NCI-H1105 treated with DMSO at 0.1 percent for 48 hours (cell line): ENCODE results near the gene CC2D2A.

Experiments
- DNase-seq: peaks from one replicate; lab custom pipeline; 2025; lab: John Stamatoyannopoulos, UW

CC2D2A gene

DNA sequence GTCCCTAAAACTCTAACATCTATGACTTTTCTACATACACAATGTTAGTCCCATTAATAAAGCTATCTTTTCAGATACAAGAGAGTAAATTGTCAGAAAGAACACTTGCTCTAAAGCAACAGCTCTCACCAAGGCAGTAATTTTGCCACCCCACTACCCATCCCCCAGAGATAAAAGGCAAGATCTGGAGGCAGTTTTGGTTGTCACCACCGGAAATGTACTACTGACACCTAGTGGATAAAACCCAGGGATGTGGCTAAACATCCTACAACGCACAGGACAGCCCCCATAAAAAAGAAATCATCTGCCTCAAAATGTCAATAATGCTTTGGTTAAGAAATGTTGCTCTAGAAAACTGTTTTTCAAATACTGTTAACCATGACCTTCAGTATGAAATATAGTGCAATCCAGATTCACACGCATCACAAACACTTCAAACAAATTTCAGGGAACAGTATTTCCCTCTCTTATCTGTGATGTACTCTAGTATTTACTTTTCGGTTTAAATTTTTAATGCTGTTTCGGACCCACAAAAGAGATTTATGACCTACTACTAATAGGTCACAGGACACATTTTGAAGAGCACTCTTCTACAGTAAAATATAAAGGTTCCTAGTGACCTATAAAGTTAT, 180.3 kb downstream of the CC2D2A start:
- peak; percentile 50 for DNase-seq
